ENCODE data around the gene RNF152. TPM values are rescaled to one million over a fixed set of nuclear protein-coding genes. Genes with fewer than 3 reads are reported as not detected.

RNF152 gene
- total RNA-seq, 1 donor from 2014 or later: 137 TPM

- TF ChIP-seq CTCF (IDR thresholded peaks at IDR 0.05): no peak
- Mint-ChIP-seq H3K36me3 (ENCODE audit: low read depth) (peaks cover 8% of the 10 kb centered on the region), H3K27ac (ENCODE audit: unreplicated experiment) (peak overlapping the region; percentile 63), H3K27me3 (ENCODE audit: low read depth) (no peaks in the 10 kb centered on the region), H3K4me1 (ENCODE audit: low read depth) (peaks cover 90% of the 10 kb centered on the region), H3K9me3 (ENCODE audit: low read depth) (no peaks in the 10 kb centered on the region), H3K4me3 (ENCODE audit: unreplicated experiment) (no peak overlapping the region)
- DNase-seq (ENCODE audit: low spot score): no peak
Measured at GRCh38 chr18:61854578-61855448, 38.0 kb downstream of the RNF152 start.

- H3K27me3 Mint-ChIP-seq (ENCODE audit: low read depth): no peaks in the 10 kb centered on the region
- peaks cover 88% of the 10 kb centered on the region for H3K4me1 Mint-ChIP-seq (ENCODE audit: low read depth)
- H3K27ac Mint-ChIP-seq (ENCODE audit: unreplicated experiment): peak overlapping the region; percentile 38
Measured at GRCh38 chr18:61853855-61854254, 39.0 kb downstream of the RNF152 start.

GRCh38 chr18:61852496-61852895 is 40.3 kb downstream of the RNF152 start:
- Mint-ChIP-seq H3K36me3 (ENCODE audit: low read depth) (peaks cover 11% of the 10 kb centered on the region), H3K27ac (ENCODE audit: unreplicated experiment) (peak overlapping the region; percentile 88), H3K27me3 (ENCODE audit: low read depth) (no peaks in the 10 kb centered on the region), H3K4me3 (ENCODE audit: unreplicated experiment) (no peak overlapping the region), H3K4me1 (ENCODE audit: low read depth) (peaks cover 91% of the 10 kb centered on the region), H3K9me3 (ENCODE audit: low read depth) (no peaks in the 10 kb centered on the region)
- TF ChIP-seq CTCF (IDR thresholded peaks at IDR 0.05): no peak
- DNase-seq (ENCODE audit: low spot score): no peak

More at GRCh38 chr18:61853855-61854254, 39.0 kb downstream of the RNF152 start:
- DNase-seq (ENCODE audit: low spot score): no peak
- Mint-ChIP-seq H3K4me3 (ENCODE audit: unreplicated experiment) (no peak overlapping the region), H3K9me3 (ENCODE audit: low read depth) (no peaks in the 10 kb centered on the region), H3K36me3 (ENCODE audit: low read depth) (peaks cover 3% of the 10 kb centered on the region)
- no peak for TF ChIP-seq CTCF (IDR thresholded peaks at IDR 0.05)

- no peak for DNase-seq (ENCODE audit: low spot score)
- Mint-ChIP-seq H3K36me3 (ENCODE audit: low read depth) (peaks cover 11% of the 10 kb centered on the region), H3K9me3 (ENCODE audit: low read depth) (no peaks in the 10 kb centered on the region), H3K4me3 (ENCODE audit: unreplicated experiment) (no peak overlapping the region), H3K27ac (ENCODE audit: unreplicated experiment) (peak overlapping the region; percentile 88), H3K4me1 (ENCODE audit: low read depth) (peaks cover 91% of the 10 kb centered on the region), H3K27me3 (ENCODE audit: low read depth) (no peaks in the 10 kb centered on the region)
- TF ChIP-seq CTCF (IDR thresholded peaks at IDR 0.05): peak; percentile 69
Measured at GRCh38 chr18:61851940-61852451, 40.8 kb downstream of the RNF152 start.

GRCh38 chr18:61851279-61851678 is 41.5 kb downstream of the RNF152 start:
- H3K36me3 Mint-ChIP-seq (ENCODE audit: low read depth): peaks cover 15% of the 10 kb centered on the region
- peaks cover 92% of the 10 kb centered on the region for H3K4me1 Mint-ChIP-seq (ENCODE audit: low read depth)
- no peaks in the 10 kb centered on the region for H3K27me3 Mint-ChIP-seq (ENCODE audit: low read depth)
- H3K4me3 Mint-ChIP-seq (ENCODE audit: unreplicated experiment): no peak overlapping the region
- H3K27ac Mint-ChIP-seq (ENCODE audit: unreplicated experiment): peak overlapping the region; percentile 88
- no peak for TF ChIP-seq CTCF (IDR thresholded peaks at IDR 0.05)
- H3K9me3 Mint-ChIP-seq (ENCODE audit: low read depth): no peaks in the 10 kb centered on the region
- DNase-seq (ENCODE audit: low spot score): no peak

Data from chondrocyte (in vitro differentiated cells).